Liver (tissue), 9 donors: Measurements from ENCODE around the gene KCNQ1. TPM values are rescaled to one million over a fixed set of nuclear protein-coding genes. Genes with fewer than 3 reads are reported as not detected.

Experiments used
- DNase-seq: peaks from one replicate; pipeline ENCODE4 v3.0.0-alpha.2; 2017; ENCODE audit warnings: low spot score
- H3K27ac ChIP-seq, 2 donors: one replicate each; pipeline ENCODE4 v1.7.0; 2013; ENCODE audit warnings: inconsistent platforms in 2 of 2, low read length in 2 of 2, control low read depth in 1 of 2, low read depth in 1 of 2, mild to moderate bottlenecking in 1 of 2
- H3K27me3 ChIP-seq, 4 donors: one replicate each; pipeline versions ENCODE4 v1.6.1 to v1.7.0; 2013; ENCODE audit warnings: low read length in 3 of 4, inconsistent platforms in 1 of 4, mild to moderate bottlenecking in 1 of 4, moderate library complexity in 1 of 4; ENCODE audit not compliant: control insufficient read depth in 4 of 4, insufficient read depth in 4 of 4
- H3K36me3 ChIP-seq, 4 donors: one replicate each; pipeline versions ENCODE4 v1.6.1 to v1.7.0; 2013; ENCODE audit warnings: low read length in 3 of 4, mild to moderate bottlenecking in 3 of 4, low read depth in 1 of 4, moderate library complexity in 1 of 4; ENCODE audit not compliant: control insufficient read depth in 4 of 4, insufficient read depth in 3 of 4
- H3K4me1 ChIP-seq, 4 donors: one replicate each; pipeline versions ENCODE4 v1.6.1 to v1.7.0; 2013; ENCODE audit warnings: low read length in 3 of 4, mild to moderate bottlenecking in 3 of 4, moderate library complexity in 1 of 4; ENCODE audit not compliant: control insufficient read depth in 4 of 4, insufficient read depth in 4 of 4
- H3K4me3 ChIP-seq, 3 donors: one replicate each; pipeline versions ENCODE4 v1.6.1 to v1.7.0; 2013; ENCODE audit warnings: low read length in 3 of 3, control low read depth in 1 of 3, low read depth in 1 of 3, mild to moderate bottlenecking in 1 of 3
- H3K9ac ChIP-seq, 2 donors: one replicate each; pipeline ENCODE4 v1.7.0; 2013; ENCODE audit warnings: low read length in 2 of 2, mild to moderate bottlenecking in 2 of 2, moderate library complexity in 2 of 2, control low read depth in 1 of 2, low read depth in 1 of 2
- H3K9me3 ChIP-seq, 4 donors: one replicate each; pipeline versions ENCODE4 v1.6.1 to v1.7.0; 2013; ENCODE audit warnings: low read length in 3 of 4; ENCODE audit not compliant: control insufficient read depth in 4 of 4
- EGR1 ChIP-seq, 2 donors: IDR thresholded peaks; 2 replicates each; pipeline ENCODE4 v1.6.1; 2016 to 2018; ENCODE audit warnings: antibody characterized with exemption in 2 of 2, low read depth in 2 of 2
- FOXA2 ChIP-seq: IDR thresholded peaks from 2 replicates; pipeline ENCODE4 v1.6.1; 2016; ENCODE audit warnings: antibody characterized with exemption
- GABPA ChIP-seq, 2 donors: IDR thresholded peaks in 1 of 2; conservative IDR thresholded peaks in 1 of 2; 2 replicates each; pipeline ENCODE4 v1.6.1; 2016; ENCODE audit warnings: antibody characterized with exemption in 2 of 2, mild to moderate bottlenecking in 1 of 2, moderate library complexity in 1 of 2
- HNF4G ChIP-seq: IDR thresholded peaks from 2 replicates; pipeline ENCODE4 v1.6.1; 2016; ENCODE audit warnings: antibody characterized with exemption
- RAD21 ChIP-seq, 2 donors: IDR thresholded peaks; 2 replicates each; pipeline ENCODE4 v1.6.1; 2016; ENCODE audit warnings: antibody characterized with exemption in 2 of 2, mild to moderate bottlenecking in 2 of 2
- REST ChIP-seq: IDR thresholded peaks from 2 replicates; pipeline ENCODE4 v1.6.1; 2016; ENCODE audit warnings: antibody characterized with exemption, mild to moderate bottlenecking
- RXRA ChIP-seq, 2 donors: IDR thresholded peaks; 2 replicates each; pipeline ENCODE4 v1.6.1; 2017 to 2018; ENCODE audit warnings: antibody characterized with exemption in 2 of 2, mild to moderate bottlenecking in 1 of 2
- SP1 ChIP-seq: IDR thresholded peaks from 2 replicates; pipeline ENCODE4 v1.6.1; 2018; ENCODE audit warnings: antibody characterized with exemption, mild to moderate bottlenecking
- YY1 ChIP-seq: IDR thresholded peaks from 2 replicates; pipeline ENCODE4 v1.6.1; 2016; ENCODE audit warnings: antibody characterized with exemption, mild to moderate bottlenecking
- ZBTB33 ChIP-seq: IDR thresholded peaks from 2 replicates; pipeline ENCODE4 v1.6.1; 2016; ENCODE audit warnings: antibody characterized with exemption
- WGBS: extraction: QIAGEN DNeasy Blood & Tissue Kit; methylation state at CpG from one replicate; pipeline ENCODE4 v1.1.7; 2013; 5-methylcytosine and 5-hydroxymethylcytosine counted together
- polyA plus RNA-seq, 2 donors: library from polyadenylated mRNA; stranded (reverse) in 1 of 2; unstranded in 1 of 2; fragments of 200-250 nt in 1 of 2; fragments of >200 nt in 1 of 2; fragmentation: Nextera tagmentation in 1 of 2; extraction: Ambion mirVana in 1 of 2; gene quantifications; one replicate each; pipeline versions ENCODE4 v1.2.1 to v1.2.3, GENCODE V29; 2013 to 2015
- total RNA-seq, 2 donors: library from RNA; depleted of rRNA; stranded (reverse); fragments of >200 nt; gene quantifications; one replicate each; pipeline ENCODE4 v1.2.3, GENCODE V29; 2014
- TF ChIP-seq, protein P1 (sequence below): IDR thresholded peaks from 2 replicates; pipeline ENCODE4 v1.6.1; 2016; ENCODE audit warnings: antibody characterized with exemption
- donor health status: healthy.
- donor health status: healthy.
- donor health status: healthy.
- donor health status: healthy.
- donor health status: healthy.

The KCNQ1 gene
- total and polyA plus RNA-seq, 4 donors = 0.31 to 2.2 (median 1.5) TPM

GRCh38 chr11:2657697-2658284 lies 213.0 kb downstream of the KCNQ1 start:
- no peak overlapping the region for H3K9ac ChIP-seq
- H3K4me1 ChIP-seq = no peaks in the 10 kb centered on the region
- H3K36me3 ChIP-seq = no peaks in the 10 kb centered on the region
- WGBS = 96% methylated on average over 8 of the region's 8 CpGs
- DNase-seq = no peak
- TF ChIP-seq RXRA (IDR thresholded peaks at IDR 0.05) = no peak
- no peak for TF ChIP-seq REST
- TF ChIP-seq EGR1 (IDR thresholded peaks at IDR 0.05; ENCODE audit: low read depth in 2 of 2) = no peak
- TF ChIP-seq YY1 = no peak
- H3K27ac ChIP-seq = no peak overlapping the region
- no peaks in the 10 kb centered on the region for H3K27me3 ChIP-seq
- H3K9me3 ChIP-seq = peaks cover 2 to 24% (median 19%) of the 10 kb centered on the region in 4 donors
- no peak overlapping the region for H3K4me3 ChIP-seq

- 95% methylated on average over 2 of the region's 2 CpGs for WGBS
- no peak for TF ChIP-seq HNF4G
- no peak for TF ChIP-seq FOXA2
- TF ChIP-seq SP1 = no peak
- no peak for DNase-seq
- no peaks in the 10 kb centered on the region for H3K27me3 ChIP-seq
- peak overlapping the region in 1 of 3 donors; percentile 29 for H3K4me3 ChIP-seq
- H3K36me3 ChIP-seq = peaks cover 0 to 3% (median 0%) of the 10 kb centered on the region in 4 donors
- no peak overlapping the region for H3K9ac ChIP-seq
- no peaks in the 10 kb centered on the region for H3K4me1 ChIP-seq
- H3K27ac ChIP-seq = no peak overlapping the region
- peaks cover 2 to 15% (median 12%) of the 10 kb centered on the region in 4 donors for H3K9me3 ChIP-seq
Observed at GRCh38 chr11:2660357-2660939, 215.6 kb downstream of the KCNQ1 start.

GRCh38 chr11:2661173-2662023 lies 216.6 kb downstream of the KCNQ1 start:
- H3K36me3 ChIP-seq = peaks cover 0 to 3% (median 0%) of the 10 kb centered on the region in 4 donors
- DNase-seq = no peak
- H3K4me3 ChIP-seq = peak overlapping the region in 1 of 3 donors; percentile 18
- H3K27me3 ChIP-seq = no peaks in the 10 kb centered on the region
- TF ChIP-seq, protein P1, sequence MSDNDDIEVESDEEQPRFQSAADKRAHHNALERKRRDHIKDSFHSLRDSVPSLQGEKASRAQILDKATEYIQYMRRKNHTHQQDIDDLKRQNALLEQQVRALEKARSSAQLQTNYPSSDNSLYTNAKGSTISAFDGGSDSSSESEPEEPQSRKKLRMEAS = no peak
- no peak for TF ChIP-seq GABPA (IDR thresholded peaks at IDR 0.05 in 1 of 2, conservative IDR thresholded peaks at IDR 0.05 in 1 of 2)
- TF ChIP-seq ZBTB33 = no peak
- no peak for TF ChIP-seq RAD21 (IDR thresholded peaks at IDR 0.05)
- TF ChIP-seq SP1 = no peak
- TF ChIP-seq REST = no peak
- TF ChIP-seq YY1 = no peak
- no peak for TF ChIP-seq EGR1 (IDR thresholded peaks at IDR 0.05; ENCODE audit: low read depth in 2 of 2)
- no peaks in the 10 kb centered on the region for H3K4me1 ChIP-seq
- H3K9ac ChIP-seq = no peak overlapping the region
- H3K9me3 ChIP-seq = peaks cover 2 to 15% (median 12%) of the 10 kb centered on the region in 4 donors
- no peak overlapping the region for H3K27ac ChIP-seq
- WGBS = 95% methylated on average over 4 of the region's 4 CpGs
